ACC112 (cell line): ENCODE results near the gene EGLN2.
A peak's percentile ranks its signal among the peaks of the same experiment; 100 is the strongest.

Experiments
- H2AFZ ChIP-seq: fragments of 200-600 bp; sonication (generic); one replicate; pipeline ENCODE4 v1.6.0; 2017; ENCODE audit warnings: antibody characterized with exemption, low read length; ENCODE audit not compliant: unreplicated experiment
- H3K27ac ChIP-seq: fragments of 200-600 bp; sonication (generic); 2 replicates; pipeline ENCODE4 v1.5.1; 2014; ENCODE audit warnings: low read depth, mild to moderate bottlenecking, antibody characterized with exemption, low read length, moderate library complexity
- H3K27me3 ChIP-seq: fragments of 200-600 bp; sonication (generic); 2 replicates; pipeline ENCODE4 v1.6.1; 2014; ENCODE audit warnings: mild to moderate bottlenecking, antibody characterized with exemption, low read length, moderate library complexity, mixed read lengths; ENCODE audit not compliant: insufficient read depth
- H3K36me3 ChIP-seq: fragments of 200-600 bp; sonication (generic); 2 replicates; pipeline ENCODE4 v1.6.1; 2016; ENCODE audit warnings: mild to moderate bottlenecking, antibody characterized with exemption, low read length, moderate library complexity, mixed read lengths; ENCODE audit not compliant: insufficient read depth
- H3K4me1 ChIP-seq: fragments of 200-600 bp; sonication (generic); one replicate; pipeline ENCODE4 v1.6.1; 2016; ENCODE audit warnings: low read length, mixed read lengths; ENCODE audit not compliant: insufficient read depth, unreplicated experiment, control insufficient read depth
- H3K4me3 ChIP-seq: fragments of 200-600 bp; sonication (generic); 2 replicates; pipeline ENCODE4 v1.5.1; 2014; ENCODE audit warnings: mild to moderate bottlenecking, low read depth, low read length
- H3K79me2 ChIP-seq: fragments of 200-600 bp; sonication (generic); one replicate; pipeline ENCODE4 v1.6.0; 2016; ENCODE audit warnings: low read length; ENCODE audit not compliant: control insufficient read depth, unreplicated experiment, insufficient read depth

The EGLN2 gene

GRCh38 chr19:40791349-40791748 is 7.6 kb upstream of the EGLN2 start:
- no peaks in the 10 kb centered on the region for H3K79me2 ChIP-seq
- H3K4me3 ChIP-seq, result no peak overlapping the region
- no peak overlapping the region for H2AFZ ChIP-seq
- H3K27ac ChIP-seq, result no peak overlapping the region
- no peaks in the 10 kb centered on the region for H3K4me1 ChIP-seq
- H3K36me3 ChIP-seq, result no peaks in the 10 kb centered on the region
- H3K27me3 ChIP-seq, result no peaks in the 10 kb centered on the region

DNA sequence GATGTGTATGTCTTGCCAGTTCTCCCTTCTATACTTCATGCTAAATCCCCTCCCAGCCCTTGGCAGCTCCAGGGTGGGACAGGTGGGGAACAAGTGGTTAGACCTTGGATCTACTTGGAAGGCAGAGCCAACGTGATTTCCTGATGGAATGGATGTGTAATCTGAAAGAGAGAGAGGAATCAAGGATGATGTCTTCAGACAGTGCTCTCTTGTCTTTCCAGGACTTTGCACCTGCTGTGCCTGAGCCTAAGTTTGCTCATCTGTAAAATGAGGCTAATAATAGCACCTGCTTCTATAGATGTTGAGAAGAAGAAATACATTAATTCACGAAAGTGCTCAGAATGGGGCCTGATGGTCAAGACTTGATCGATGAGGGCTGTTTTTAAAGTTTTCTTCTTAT is 7.0 kb upstream of the EGLN2 start:
- no peak overlapping the region for H3K27ac ChIP-seq
- H3K79me2 ChIP-seq, result no peaks in the 10 kb centered on the region
- no peaks in the 10 kb centered on the region for H3K36me3 ChIP-seq

DNA sequence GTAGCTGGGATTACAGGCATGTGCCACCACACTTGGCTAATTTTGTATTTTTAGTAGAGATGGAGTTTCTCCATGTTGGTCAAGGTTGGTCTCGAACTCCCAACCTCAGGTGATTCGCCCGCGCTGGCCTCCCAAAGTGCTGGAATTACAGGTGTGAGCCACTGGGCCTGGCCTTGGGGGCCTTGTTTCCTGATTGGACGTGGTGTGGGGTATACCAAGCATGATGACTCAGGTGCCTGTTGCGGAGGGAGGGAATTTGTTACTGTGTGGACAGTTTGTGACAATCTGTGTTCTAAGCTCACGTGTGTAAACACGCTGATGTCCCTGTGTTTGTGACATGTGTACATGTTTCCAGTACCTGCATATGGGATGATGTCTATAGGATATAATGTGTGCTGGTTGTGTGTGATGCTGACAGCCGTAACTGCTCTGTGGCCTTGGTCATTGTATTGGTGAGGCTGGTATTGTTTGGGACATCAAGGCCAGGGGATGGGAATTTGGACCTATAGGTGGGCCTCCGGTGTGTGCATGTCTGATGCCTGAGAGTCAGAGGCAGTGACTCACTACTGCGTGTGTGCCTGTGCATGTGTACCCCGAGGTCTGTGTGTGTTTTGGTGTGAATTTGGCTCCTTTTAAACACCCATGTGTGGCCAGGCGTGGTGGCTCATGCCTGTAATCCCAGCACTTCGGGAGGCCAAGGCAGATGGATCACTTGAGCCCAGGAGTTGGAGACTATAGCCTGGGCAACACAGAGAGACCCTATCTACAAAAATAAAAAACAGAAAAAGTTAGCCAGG is 1.6 kb upstream of the EGLN2 start:
- H3K4me3 ChIP-seq, result peak overlapping the region; percentile 87
- H3K27ac ChIP-seq, result no peak overlapping the region
- H3K36me3 ChIP-seq, result peaks cover 7% of the 10 kb centered on the region; the same call in 1 of the 2 replicates
- H3K27me3 ChIP-seq, result no peaks in the 10 kb centered on the region
- peak overlapping the region; percentile 85 for H2AFZ ChIP-seq
- peaks cover 18% of the 10 kb centered on the region for H3K4me1 ChIP-seq
- peaks cover 28% of the 10 kb centered on the region for H3K79me2 ChIP-seq

More for the DNA sequence above, 7.0 kb upstream of the EGLN2 start:
- no peak overlapping the region for H3K4me3 ChIP-seq
- no peak overlapping the region for H2AFZ ChIP-seq
- H3K27me3 ChIP-seq, result no peaks in the 10 kb centered on the region
- no peaks in the 10 kb centered on the region for H3K4me1 ChIP-seq

DNA sequence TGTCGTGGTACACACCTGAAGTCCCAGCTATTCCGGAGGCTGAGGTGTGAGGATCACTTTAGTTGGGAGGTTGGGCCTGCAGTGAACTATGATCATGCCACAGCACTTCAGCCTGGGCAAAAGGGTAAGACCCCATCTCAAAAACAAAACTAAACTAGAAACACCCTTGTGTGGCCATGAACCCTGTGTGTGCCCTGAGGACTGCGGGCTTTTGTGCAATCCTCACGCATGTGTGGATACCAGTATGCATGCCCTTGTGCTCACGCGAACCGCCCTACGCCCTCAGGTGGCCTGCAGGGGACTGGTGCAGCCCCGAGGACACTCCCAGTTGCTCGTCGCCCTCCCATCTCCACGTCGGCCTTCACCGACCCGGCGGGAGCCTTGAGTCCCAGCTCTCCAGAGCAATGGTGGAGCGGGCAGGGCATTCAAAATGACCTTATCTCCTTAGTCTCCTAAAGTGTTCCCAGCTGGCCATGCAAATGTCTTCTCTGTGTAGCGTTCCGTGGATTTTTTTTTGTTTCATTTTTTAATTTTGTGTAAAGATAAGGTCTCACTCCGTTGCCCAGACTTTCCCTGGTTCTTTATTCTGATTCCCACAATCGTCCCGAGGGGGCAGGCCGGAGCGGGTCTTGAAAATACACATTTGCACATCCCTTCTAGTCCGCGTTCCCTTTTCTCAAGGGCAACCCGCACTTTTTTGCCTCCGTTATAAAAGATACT is 868 bp upstream of the EGLN2 start:
- Histone ChIP-seq H3K27me3 (no peaks in the 10 kb centered on the region), H3K36me3 (peaks cover 7% of the 10 kb centered on the region; the same call in 1 of the 2 replicates), H3K27ac (peak overlapping the region; percentile 77), H3K79me2 (peaks cover 36% of the 10 kb centered on the region), H3K4me1 (peaks cover 26% of the 10 kb centered on the region), H2AFZ (peak overlapping the region; percentile 85), H3K4me3 (peak overlapping the region; percentile 87)

DNA sequence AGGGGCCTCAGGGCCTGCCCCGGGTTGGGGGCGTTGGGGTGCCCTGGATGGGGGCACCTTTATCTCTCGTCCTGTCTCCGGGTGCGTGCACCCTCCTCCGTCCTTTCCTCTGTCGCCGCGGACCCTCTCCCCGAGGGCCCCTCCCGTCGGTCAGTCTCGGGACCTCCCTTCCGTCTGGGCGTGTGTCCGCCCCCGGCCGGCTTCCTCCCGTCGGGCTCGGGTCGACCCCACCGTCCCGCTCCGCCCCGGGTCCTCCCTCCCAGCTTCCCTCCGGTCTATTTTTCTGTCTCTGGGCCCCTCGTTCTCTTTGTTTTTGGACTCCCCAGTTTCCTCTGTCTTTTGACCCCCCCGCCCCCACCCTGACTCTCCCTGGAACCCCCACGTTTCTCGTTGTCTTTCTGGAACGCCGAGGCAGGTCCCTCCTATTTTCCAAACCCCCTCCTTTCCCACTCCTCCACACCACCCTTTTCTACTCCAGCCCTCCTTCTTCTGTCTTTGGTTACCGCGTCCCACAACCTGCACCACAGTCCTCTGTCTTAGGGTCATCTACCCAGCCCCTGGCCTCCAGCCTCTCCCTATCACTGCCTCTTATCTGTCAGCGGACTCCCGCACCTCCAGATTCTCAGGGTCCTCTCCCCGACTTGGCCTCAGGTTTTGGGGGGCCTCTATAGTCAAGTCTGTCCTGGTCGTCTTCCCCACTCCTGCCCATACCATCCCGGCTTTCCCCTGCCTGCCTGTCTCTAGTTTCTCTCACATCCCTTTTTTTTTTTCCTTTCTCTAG is 757 bp downstream of the EGLN2 start:
- H3K27me3 ChIP-seq, result no peaks in the 10 kb centered on the region
- peaks cover 51% of the 10 kb centered on the region for H3K79me2 ChIP-seq
- peaks cover 34% of the 10 kb centered on the region for H3K4me1 ChIP-seq
- H2AFZ ChIP-seq, result no peak overlapping the region
- H3K4me3 ChIP-seq, result peak overlapping the region; percentile 93
- H3K27ac ChIP-seq, result peak overlapping the region; percentile 57; the same call in 1 of the 2 replicates
- H3K36me3 ChIP-seq, result peaks cover 7% of the 10 kb centered on the region; the same call in 1 of the 2 replicates

DNA sequence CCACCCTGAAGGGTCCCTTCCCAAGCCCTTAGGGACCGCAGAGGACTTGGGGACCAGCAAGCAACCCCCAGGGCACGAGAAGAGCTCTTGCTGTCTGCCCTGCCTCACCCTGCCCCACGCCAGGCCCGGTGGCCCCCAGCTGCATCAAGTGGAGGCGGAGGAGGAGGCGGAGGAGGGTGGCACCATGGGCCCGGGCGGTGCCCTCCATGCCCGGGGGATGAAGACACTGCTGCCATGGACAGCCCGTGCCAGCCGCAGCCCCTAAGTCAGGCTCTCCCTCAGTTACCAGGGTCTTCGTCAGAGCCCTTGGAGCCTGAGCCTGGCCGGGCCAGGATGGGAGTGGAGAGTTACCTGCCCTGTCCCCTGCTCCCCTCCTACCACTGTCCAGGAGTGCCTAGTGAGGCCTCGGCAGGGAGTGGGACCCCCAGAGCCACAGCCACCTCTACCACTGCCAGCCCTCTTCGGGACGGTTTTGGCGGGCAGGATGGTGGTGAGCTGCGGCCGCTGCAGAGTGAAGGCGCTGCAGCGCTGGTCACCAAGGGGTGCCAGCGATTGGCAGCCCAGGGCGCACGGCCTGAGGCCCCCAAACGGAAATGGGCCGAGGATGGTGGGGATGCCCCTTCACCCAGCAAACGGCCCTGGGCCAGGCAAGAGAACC is 1.5 kb downstream of the EGLN2 start:
- peaks cover 7% of the 10 kb centered on the region; the same call in 1 of the 2 replicates for H3K36me3 ChIP-seq
- no peak overlapping the region for H2AFZ ChIP-seq
- H3K4me3 ChIP-seq, result peak overlapping the region; percentile 93
- H3K79me2 ChIP-seq, result peaks cover 58% of the 10 kb centered on the region
- H3K4me1 ChIP-seq, result peaks cover 36% of the 10 kb centered on the region
- H3K27ac ChIP-seq, result no peak overlapping the region
- H3K27me3 ChIP-seq, result no peaks in the 10 kb centered on the region

- Histone ChIP-seq H3K27ac (no peak overlapping the region), H2AFZ (no peak overlapping the region), H3K79me2 (peaks cover 63% of the 10 kb centered on the region), H3K4me3 (peak overlapping the region; percentile 93), H3K4me1 (peaks cover 37% of the 10 kb centered on the region), H3K27me3 (no peaks in the 10 kb centered on the region), H3K36me3 (peaks cover 7% of the 10 kb centered on the region; the same call in 1 of the 2 replicates)
Measured at GRCh38 chr19:40800997-40801377, 2.0 kb downstream of the EGLN2 start.

GRCh38 chr19:40801426-40802299 is 2.7 kb downstream of the EGLN2 start:
- Histone ChIP-seq H3K36me3 (peaks cover 7% of the 10 kb centered on the region; the same call in 1 of the 2 replicates), H2AFZ (no peak overlapping the region), H3K27me3 (no peaks in the 10 kb centered on the region), H3K4me1 (peaks cover 43% of the 10 kb centered on the region), H3K79me2 (peaks cover 65% of the 10 kb centered on the region), H3K4me3 (peak overlapping the region; percentile 93), H3K27ac (no peak overlapping the region)

GRCh38 chr19:40802300-40803169 is 3.5 kb downstream of the EGLN2 start:
- Histone ChIP-seq H2AFZ (no peak overlapping the region), H3K79me2 (peaks cover 72% of the 10 kb centered on the region), H3K4me3 (peak overlapping the region; percentile 66), H3K36me3 (peaks cover 7% of the 10 kb centered on the region; the same call in 1 of the 2 replicates), H3K27ac (no peak overlapping the region), H3K4me1 (peaks cover 47% of the 10 kb centered on the region), H3K27me3 (no peaks in the 10 kb centered on the region)
